K562 (cell line): ENCODE results near the gene U2AF1L4. TPM values are rescaled to one million over a fixed set of nuclear protein-coding genes. Genes with fewer than 3 reads are reported as not detected.

Source experiments
- E2F3 ChIP-seq: fragments of 250-450 bp; sonication (Bioruptor Pico); IDR thresholded peaks from 2 replicates; pipeline ENCODE4 v1.4.0; 2020; ENCODE audit warnings: mild to moderate bottlenecking
- LARP7 ChIP-seq: fragments of 450-650 bp; IDR thresholded peaks from 2 replicates; pipeline ENCODE4 v1.6.1; 2016
- NR1H2 ChIP-seq: sonication (generic); formaldehyde crosslinking; IDR thresholded peaks from 2 replicates; pipeline ENCODE4 v1.4.0; 2020; ENCODE audit warnings: mild to moderate bottlenecking, missing genetic modification reagents
- PHF8 ChIP-seq: fragments of 200-600 bp; sonication (generic); IDR thresholded peaks from 2 replicates; pipeline ENCODE4 v1.6.1; 2012; ENCODE audit warnings: mixed run types, mild to moderate bottlenecking, inconsistent platforms, low read length, moderate library complexity, borderline replicate concordance
- POLR2A ChIP-seq: fragments of 450-650 bp; conservative IDR thresholded peaks from 2 replicates; pipeline ENCODE4 v1.6.1; 2016
- ZFP36 ChIP-seq: fragments of 150-350 bp; IDR thresholded peaks from 2 replicates; pipeline ENCODE4 v1.6.1; 2018; ENCODE audit warnings: low read length, low read depth; ENCODE audit not compliant: partially characterized antibody
- ZFPM2 ChIP-seq: fragments of 250-450 bp; sonication (Bioruptor Pico); IDR thresholded peaks from 2 replicates; pipeline ENCODE4 v1.5.1; 2022; ENCODE audit warnings: mild to moderate bottlenecking
- ZNF165 ChIP-seq: fragments of 250-450 bp; sonication (Bioruptor Pico); IDR thresholded peaks from 2 replicates; pipeline ENCODE4 v1.4.0; 2020; ENCODE audit warnings: borderline replicate concordance
- ZNF212 ChIP-seq: fragments of 450-650 bp; formaldehyde crosslinking; IDR thresholded peaks from 2 replicates; pipeline ENCODE4 v1.4.0; 2020; ENCODE audit warnings: mild to moderate bottlenecking
- ZNF586 ChIP-seq: fragments of 450-650 bp; formaldehyde crosslinking; conservative IDR thresholded peaks from 2 replicates; pipeline ENCODE4 v1.4.0; 2020; ENCODE audit warnings: mild to moderate bottlenecking, moderate library complexity
- ZNF76 ChIP-seq: fragments of 250-450 bp; sonication (Bioruptor Pico); IDR thresholded peaks from 2 replicates; pipeline ENCODE4 v1.4.0; 2020; ENCODE audit warnings: mild to moderate bottlenecking, moderate library complexity, borderline replicate concordance
- ZNF77 ChIP-seq: fragments of 250-450 bp; sonication (Bioruptor Pico); IDR thresholded peaks from 2 replicates; pipeline ENCODE4 v1.5.0; 2020
- ZNF778 ChIP-seq: fragments of 450-650 bp; formaldehyde crosslinking; IDR thresholded peaks from 2 replicates; pipeline ENCODE4 v1.4.0; 2020; ENCODE audit warnings: mild to moderate bottlenecking, moderate library complexity
- ZZZ3 ChIP-seq: fragments of 450-650 bp; IDR thresholded peaks from 2 replicates; pipeline ENCODE4 v1.6.1; 2016; ENCODE audit warnings: antibody characterized with exemption, mild to moderate bottlenecking, moderate library complexity
- polyA plus RNA-seq, 8 experiments: library from polyadenylated mRNA; depleted of rRNA in 4 of 8; stranded (reverse) in 5 of 8; unstranded in 3 of 8; fragments of >200 nt; fragmentation: Nextera tagmentation in 2 of 8; fragmentation: Illumina TruSeq in 1 of 8; extraction: Ambion mirVana in 2 of 8; extraction: Trizol in 1 of 8; gene quantifications; 2 replicates each; pipeline versions ENCODE4 v1.2.1 to v1.2.3, GENCODE V29; 2011 to 2014; ENCODE audit warnings: inconsistent platforms in 1 of 8, missing spikeins in 1 of 8
- total RNA-seq, 7 experiments: library from RNA; depleted of rRNA in 6 of 7; stranded (reverse); fragments of >200 nt in 6 of 7; fragmentation: Illumina TruSeq in 2 of 7; extraction: Trizol in 2 of 7; gene quantifications; 2 replicates each; pipeline versions ENCODE4 v1.2.1 to v1.2.3, GENCODE V29; 2011 to 2021; ENCODE audit warnings: low replicate concordance in 1 of 7
- TF ChIP-seq, protein P1 (sequence below), 2 experiments: IDR thresholded peaks; 2 replicates each; pipeline ENCODE4 v1.6.1; 2012; ENCODE audit warnings: improper control_type of control experiment in 2 of 2, low read depth in 2 of 2, low read length in 2 of 2, borderline replicate concordance in 1 of 2
- TF ChIP-seq, protein P2 (sequence below): sonication (generic); formaldehyde crosslinking; IDR thresholded peaks from 2 replicates; pipeline ENCODE4 v1.8.0; 2022; ENCODE audit warnings: missing genetic modification reagents, mild to moderate bottlenecking, borderline replicate concordance
- TF ChIP-seq, protein P3 (sequence below): fragments of 250-450 bp; sonication (Bioruptor Pico); IDR thresholded peaks from 2 replicates; pipeline ENCODE4 v1.8.0; 2021; ENCODE audit warnings: borderline replicate concordance, mild to moderate bottlenecking, moderate library complexity; ENCODE audit not compliant: poor library complexity, severe bottlenecking
- TF ChIP-seq, protein P4 (sequence below): fragments of 450-650 bp; formaldehyde crosslinking; IDR thresholded peaks from 2 replicates; pipeline ENCODE4 v1.4.0; 2020; ENCODE audit warnings: mild to moderate bottlenecking
- TF ChIP-seq, protein P5 (sequence below): sonication (generic); formaldehyde crosslinking; IDR thresholded peaks from 2 replicates; pipeline ENCODE4 v1.8.0; 2022; ENCODE audit warnings: missing genetic modification reagents, mild to moderate bottlenecking, moderate library complexity, borderline replicate concordance
- TF ChIP-seq, protein P6 (sequence below): fragments of 450-650 bp; formaldehyde crosslinking; IDR thresholded peaks from 2 replicates; pipeline ENCODE4 v1.4.0; 2020; ENCODE audit warnings: mild to moderate bottlenecking, moderate library complexity

Gene U2AF1L4
- total and polyA plus RNA-seq, 9 of the 15 experiments (the other 6 are each of a cell fraction or from before 2014, with no cell fraction given) = 8.4 to 19.5 (median 12.6) TPM

DNA sequence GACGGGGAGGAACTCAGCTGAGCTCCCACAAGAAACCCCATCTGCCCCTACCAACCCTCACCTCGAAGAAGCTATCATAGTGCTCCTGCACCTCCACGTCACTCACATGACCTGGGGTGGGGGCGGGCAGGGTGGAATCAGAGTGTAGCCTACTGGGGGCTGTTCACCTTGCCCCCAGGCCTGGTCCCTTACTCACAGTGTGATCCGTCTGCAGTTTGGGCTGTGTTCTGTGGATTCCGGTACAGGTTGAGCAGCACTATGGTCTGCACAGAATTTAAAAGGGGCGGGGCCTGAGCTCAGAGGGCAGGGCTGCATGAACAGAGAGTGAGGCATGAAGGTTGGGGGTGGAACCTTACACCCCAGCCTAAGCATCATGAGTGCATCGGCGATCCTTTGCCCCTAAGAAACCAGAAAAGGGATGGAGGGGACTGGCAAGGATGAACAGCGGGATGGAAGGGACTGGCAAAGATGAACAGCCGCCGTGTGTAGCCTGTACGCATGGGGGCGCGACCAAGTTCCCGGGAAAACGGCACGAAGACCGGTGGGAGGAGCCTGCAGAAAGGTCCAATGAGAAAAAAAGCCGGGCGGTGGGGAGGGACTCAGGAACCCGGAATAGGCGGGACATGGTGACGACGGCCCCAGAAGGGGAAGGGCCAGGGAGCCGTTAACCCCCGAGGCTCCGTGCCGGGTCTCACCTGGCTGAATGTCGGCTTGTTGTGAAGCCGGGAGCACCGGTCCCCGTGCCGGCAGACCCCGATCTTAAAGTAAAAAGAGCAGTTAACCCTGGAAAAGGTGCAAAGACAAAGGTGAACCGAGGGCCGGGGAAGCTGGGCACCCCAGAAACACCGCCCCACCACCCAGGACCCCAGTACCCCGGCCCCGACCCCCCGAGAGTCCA, 539 bp downstream of the U2AF1L4 start (continued):
- TF ChIP-seq, protein P1, sequence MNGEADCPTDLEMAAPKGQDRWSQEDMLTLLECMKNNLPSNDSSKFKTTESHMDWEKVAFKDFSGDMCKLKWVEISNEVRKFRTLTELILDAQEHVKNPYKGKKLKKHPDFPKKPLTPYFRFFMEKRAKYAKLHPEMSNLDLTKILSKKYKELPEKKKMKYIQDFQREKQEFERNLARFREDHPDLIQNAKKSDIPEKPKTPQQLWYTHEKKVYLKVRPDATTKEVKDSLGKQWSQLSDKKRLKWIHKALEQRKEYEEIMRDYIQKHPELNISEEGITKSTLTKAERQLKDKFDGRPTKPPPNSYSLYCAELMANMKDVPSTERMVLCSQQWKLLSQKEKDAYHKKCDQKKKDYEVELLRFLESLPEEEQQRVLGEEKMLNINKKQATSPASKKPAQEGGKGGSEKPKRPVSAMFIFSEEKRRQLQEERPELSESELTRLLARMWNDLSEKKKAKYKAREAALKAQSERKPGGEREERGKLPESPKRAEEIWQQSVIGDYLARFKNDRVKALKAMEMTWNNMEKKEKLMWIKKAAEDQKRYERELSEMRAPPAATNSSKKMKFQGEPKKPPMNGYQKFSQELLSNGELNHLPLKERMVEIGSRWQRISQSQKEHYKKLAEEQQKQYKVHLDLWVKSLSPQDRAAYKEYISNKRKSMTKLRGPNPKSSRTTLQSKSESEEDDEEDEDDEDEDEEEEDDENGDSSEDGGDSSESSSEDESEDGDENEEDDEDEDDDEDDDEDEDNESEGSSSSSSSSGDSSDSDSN (IDR thresholded peaks at IDR 0.05; ENCODE audit: borderline replicate concordance in 1 of 2, low read depth in 2 of 2, low read length in 2 of 2) = no peak
- no peak for TF ChIP-seq ZZZ3
- no peak for TF ChIP-seq NR1H2
- TF ChIP-seq, protein P2, sequence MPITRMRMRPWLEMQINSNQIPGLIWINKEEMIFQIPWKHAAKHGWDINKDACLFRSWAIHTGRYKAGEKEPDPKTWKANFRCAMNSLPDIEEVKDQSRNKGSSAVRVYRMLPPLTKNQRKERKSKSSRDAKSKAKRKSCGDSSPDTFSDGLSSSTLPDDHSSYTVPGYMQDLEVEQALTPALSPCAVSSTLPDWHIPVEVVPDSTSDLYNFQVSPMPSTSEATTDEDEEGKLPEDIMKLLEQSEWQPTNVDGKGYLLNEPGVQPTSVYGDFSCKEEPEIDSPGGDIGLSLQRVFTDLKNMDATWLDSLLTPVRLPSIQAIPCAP (CRISPR knock-in tag) = no peak
- TF ChIP-seq, protein P3, sequence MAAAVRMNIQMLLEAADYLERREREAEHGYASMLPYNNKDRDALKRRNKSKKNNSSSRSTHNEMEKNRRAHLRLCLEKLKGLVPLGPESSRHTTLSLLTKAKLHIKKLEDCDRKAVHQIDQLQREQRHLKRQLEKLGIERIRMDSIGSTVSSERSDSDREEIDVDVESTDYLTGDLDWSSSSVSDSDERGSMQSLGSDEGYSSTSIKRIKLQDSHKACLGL (CRISPR knock-in tag) = no peak
- peak; percentile 86 for TF ChIP-seq POLR2A
- no peak for TF ChIP-seq E2F3 (CRISPR knock-in tag)
- no peak for TF ChIP-seq ZNF212 (CRISPR knock-in tag)
- TF ChIP-seq ZFP36 = peak; percentile 76
- no peak for TF ChIP-seq LARP7
- TF ChIP-seq, protein P4, sequence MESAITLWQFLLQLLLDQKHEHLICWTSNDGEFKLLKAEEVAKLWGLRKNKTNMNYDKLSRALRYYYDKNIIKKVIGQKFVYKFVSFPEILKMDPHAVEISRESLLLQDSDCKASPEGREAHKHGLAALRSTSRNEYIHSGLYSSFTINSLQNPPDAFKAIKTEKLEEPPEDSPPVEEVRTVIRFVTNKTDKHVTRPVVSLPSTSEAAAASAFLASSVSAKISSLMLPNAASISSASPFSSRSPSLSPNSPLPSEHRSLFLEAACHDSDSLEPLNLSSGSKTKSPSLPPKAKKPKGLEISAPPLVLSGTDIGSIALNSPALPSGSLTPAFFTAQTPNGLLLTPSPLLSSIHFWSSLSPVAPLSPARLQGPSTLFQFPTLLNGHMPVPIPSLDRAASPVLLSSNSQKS (CRISPR knock-in tag) = no peak
- TF ChIP-seq ZNF77 = no peak
- no peak for TF ChIP-seq ZFPM2 (CRISPR knock-in tag)
- peak; percentile 56; the same call in 1 of the 2 replicates for TF ChIP-seq PHF8
- TF ChIP-seq ZNF165 (CRISPR knock-in tag) = no peak
- TF ChIP-seq ZNF778 (CRISPR knock-in tag) = no peak
- no peak for TF ChIP-seq ZNF586
- TF ChIP-seq, protein P5, sequence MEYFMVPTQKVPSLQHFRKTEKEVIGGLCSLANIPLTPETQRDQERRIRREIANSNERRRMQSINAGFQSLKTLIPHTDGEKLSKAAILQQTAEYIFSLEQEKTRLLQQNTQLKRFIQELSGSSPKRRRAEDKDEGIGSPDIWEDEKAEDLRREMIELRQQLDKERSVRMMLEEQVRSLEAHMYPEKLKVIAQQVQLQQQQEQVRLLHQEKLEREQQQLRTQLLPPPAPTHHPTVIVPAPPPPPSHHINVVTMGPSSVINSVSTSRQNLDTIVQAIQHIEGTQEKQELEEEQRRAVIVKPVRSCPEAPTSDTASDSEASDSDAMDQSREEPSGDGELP (CRISPR knock-in tag) = peak; percentile 55
- TF ChIP-seq ZNF76 (CRISPR knock-in tag) = no peak
- TF ChIP-seq, protein P6, sequence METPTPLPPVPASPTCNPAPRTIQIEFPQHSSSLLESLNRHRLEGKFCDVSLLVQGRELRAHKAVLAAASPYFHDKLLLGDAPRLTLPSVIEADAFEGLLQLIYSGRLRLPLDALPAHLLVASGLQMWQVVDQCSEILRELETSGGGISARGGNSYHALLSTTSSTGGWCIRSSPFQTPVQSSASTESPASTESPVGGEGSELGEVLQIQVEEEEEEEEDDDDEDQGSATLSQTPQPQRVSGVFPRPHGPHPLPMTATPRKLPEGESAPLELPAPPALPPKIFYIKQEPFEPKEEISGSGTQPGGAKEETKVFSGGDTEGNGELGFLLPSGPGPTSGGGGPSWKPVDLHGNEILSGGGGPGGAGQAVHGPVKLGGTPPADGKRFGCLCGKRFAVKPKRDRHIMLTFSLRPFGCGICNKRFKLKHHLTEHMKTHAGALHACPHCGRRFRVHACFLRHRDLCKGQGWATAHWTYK = no peak
